ENCODE results near the gene ANO7.

Gene ANO7

GRCh38 chr2:241211276-241211675, 22.8 kb downstream of the ANO7 start:
- no peak for DNase-seq

GRCh38 chr2:241213041-241213440, 24.6 kb downstream of the ANO7 start:
- no peak for DNase-seq

DNA sequence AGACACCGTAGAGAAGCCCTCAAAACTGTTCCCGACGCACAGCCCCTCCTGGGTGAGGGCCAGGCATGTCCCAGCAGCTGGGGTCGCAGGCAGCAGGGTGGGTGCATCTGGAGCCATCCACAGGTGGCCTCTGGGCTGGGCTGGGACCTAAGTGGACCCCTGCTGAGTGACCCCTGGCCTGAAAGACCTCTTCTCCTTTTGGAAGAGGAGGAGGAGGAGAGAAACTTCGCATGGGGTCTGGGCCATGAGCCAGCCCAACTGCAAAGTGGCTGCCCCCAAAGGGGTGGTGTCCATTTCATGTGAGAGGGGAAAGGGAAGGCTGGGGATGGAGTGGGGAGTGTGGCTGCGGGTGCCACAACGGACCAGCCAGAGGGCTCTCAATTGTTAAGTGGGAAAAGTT, 25.1 kb downstream of the ANO7 start:
- DNase-seq: no peak

GRCh38 chr2:241214209-241214608, 25.7 kb downstream of the ANO7 start:
- no peak for DNase-seq

GRCh38 chr2:241214766-241215165, 26.3 kb downstream of the ANO7 start:
- DNase-seq: no peak

- DNase-seq: no peak
Measured at GRCh38 chr2:241215421-241215820, 26.9 kb downstream of the ANO7 start.

- no peak for DNase-seq
Measured at GRCh38 chr2:241216211-241216761, 27.8 kb downstream of the ANO7 start.

DNA sequence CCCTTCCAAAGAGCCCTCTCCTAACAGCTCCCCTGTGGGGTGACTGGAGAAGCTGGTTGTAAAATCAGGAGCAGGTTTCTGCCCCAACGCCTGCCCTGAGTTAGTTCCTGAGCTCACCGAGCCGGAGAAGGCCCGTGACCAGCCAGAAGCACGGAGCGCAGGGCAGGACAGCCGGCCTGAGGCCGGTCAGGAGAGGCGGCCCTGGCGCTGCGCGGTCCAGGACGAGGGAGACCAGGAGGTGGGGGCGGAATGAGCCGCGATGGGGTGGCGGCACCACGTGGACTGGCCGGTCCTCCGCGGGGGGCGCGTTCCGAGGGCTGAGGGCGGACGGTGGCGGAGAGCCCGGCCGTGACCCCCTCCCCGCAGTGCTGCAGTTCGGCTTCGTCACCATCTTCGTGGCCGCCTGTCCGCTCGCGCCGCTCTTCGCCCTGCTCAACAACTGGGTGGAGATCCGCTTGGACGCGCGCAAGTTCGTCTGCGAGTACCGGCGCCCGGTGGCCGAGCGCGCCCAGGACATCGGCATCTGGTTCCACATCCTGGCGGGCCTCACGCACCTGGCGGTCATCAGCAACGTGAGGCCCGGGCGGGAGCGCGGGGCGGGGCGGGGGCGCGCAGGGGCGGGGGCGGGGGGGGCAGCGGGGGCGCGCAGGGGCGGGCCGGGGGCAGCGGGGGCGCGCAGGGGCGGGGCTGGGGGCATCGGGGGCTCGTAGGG, 29.0 kb downstream of the ANO7 start:
- peak; percentile 52 for DNase-seq

GRCh38 chr2:241218131-241219029, 29.9 kb downstream of the ANO7 start:
- peak; percentile 44 for DNase-seq

DNA sequence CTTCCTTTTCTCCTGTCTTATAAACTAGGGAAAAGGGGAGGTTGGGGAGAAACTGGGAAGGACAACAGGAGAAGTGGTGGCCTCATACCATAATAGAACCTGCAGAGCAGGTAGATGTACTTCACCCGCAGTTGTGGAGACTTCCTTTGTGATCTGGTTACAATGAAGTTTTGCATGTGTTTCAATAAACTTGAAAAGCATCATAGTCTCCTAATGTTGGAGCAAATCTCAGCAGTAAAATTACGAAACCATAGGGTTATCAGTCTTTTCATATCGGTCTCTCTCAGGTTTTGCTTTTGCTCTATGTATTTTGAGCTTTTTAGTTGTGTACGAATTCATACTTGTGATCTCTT, 30.5 kb downstream of the ANO7 start:
- no peak for DNase-seq

- no peak for DNase-seq
Measured at GRCh38 chr2:241219856-241220356, 31.4 kb downstream of the ANO7 start.

- no peak for DNase-seq
Measured at GRCh38 chr2:241223211-241224017, 34.9 kb downstream of the ANO7 start.

GRCh38 chr2:241224018-241224850, 35.8 kb downstream of the ANO7 start:
- no peak for DNase-seq

DNA sequence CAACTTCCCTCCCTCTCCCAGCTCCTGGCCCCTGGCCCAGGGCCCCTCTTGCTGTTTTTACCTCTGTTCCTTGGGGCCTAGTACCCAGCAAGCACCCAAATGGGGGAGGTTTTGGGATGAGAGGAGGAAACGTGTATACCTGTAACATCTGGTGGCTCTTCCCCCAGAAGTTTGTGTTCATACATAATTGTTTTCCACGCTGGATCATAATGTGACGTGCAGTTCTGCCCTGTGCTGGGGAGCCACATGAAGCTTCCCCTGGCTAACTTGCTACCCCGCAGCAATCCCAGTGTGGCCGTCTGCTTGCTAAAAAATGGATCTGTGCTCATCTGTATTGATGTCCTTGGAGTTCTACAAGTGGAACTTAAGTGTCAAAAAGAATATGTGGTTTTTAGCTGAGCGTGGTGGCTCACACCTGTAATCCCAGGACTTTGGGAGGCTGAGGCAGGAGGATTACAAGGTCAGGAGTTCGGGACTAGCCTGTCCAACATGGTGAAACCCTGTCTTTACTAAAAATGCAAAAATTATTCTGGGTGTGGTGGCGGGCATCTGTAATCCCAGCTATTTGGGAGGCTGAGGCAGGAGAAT, 36.5 kb downstream of the ANO7 start:
- DNase-seq: no peak

- DNase-seq: no peak
Measured at GRCh38 chr2:241225545-241225944, 37.1 kb downstream of the ANO7 start.

DNA sequence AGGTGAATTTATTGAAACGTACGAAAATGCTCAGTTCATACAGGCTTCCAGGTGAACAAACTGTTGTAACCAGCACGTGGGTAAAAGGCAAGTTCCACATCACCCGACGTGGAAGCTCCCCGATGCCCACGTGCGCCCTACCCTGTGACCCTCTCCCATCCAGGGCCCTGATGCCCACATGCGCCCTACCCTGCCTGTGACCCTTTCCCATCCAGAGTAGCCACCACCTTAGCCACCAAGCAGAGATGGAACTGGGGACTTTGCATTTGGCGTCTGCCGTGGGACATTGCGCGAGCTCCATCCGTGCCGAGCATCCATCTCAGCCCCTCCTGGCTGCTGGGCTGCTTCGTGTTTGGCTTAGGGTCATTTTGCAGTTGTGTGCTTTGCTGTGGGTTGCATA, 37.5 kb downstream of the ANO7 start:
- DNase-seq: no peak

DNA sequence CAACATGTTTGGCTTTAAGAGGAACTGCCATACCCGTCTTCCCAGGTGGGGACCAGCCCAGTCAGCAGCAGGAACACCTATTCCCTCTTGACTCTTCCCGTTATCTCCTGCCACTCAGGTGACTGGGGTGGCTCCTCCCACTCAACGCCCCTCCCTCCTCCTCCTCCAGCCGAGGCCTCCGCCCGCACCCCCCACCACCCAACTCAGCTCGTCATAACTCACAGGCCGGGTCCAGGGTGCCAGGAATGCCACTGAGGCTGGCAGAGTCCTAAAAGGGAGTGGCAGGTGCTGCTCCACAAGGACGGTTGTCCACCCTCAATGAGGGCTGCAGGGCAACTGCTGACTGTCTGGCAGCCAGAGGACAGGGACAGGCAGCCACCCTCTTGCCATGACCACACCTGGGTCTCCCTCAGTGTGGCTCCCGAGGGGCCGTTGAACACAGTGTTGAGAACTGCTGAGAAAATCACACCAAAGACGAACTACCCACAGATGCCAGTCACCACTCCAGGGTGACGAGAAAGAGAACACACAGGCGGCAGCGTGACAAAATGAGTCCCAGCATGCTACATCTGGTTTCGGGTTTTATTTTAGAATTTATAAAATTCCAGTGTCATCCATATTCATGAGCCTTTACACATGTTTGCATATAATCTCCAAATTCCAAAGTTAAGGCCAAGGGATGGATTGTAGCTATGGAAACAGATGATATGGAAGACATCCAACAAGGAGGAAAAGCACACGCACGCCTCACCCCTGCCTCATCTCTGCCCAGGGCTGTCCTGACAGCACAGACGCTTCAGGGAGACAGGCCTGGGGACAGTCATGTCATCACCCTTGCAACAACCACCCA, 38.5 kb downstream of the ANO7 start:
- no peak for DNase-seq

GRCh38 chr2:241227594-241227993, 39.1 kb downstream of the ANO7 start:
- no peak for DNase-seq

GRCh38 chr2:241228081-241228859, 39.8 kb downstream of the ANO7 start:
- no peak for DNase-seq

Measured in activated T-cell treated with anti-CD3 and anti-CD28 coated beads, Interleukin-2, amount 50 U/mL, for 1 hour (primary cell).